Measurements from ENCODE around the gene UBE2G2. TPM values are rescaled to one million over a fixed set of nuclear protein-coding genes. Genes with fewer than 3 reads are reported as not detected.

The UBE2G2 gene
- total and polyA plus RNA-seq, 3 donors from 2014 or later = 38.9 to 82.8 (median 73.6) TPM

- H3K4me3 ChIP-seq = no peak overlapping the region
- intact Hi-C loops (cut with DNase I; ENCODE audit: low total_unique reads) = no loop called here
- 72 to 76% methylated on average over 9 of the region's 9 CpGs for WGBS, 2 donors
- no peaks in the 10 kb centered on the region for H3K36me3 ChIP-seq (ENCODE audit: low read depth, missing control alignments)
- DNase-seq = no peak
- no peaks in the 10 kb centered on the region for H3K27me3 ChIP-seq
- no peaks in the 10 kb centered on the region for H3K4me1 ChIP-seq
- TF ChIP-seq POLR2A (IDR thresholded peaks at IDR 0.05) (no peak), CTCF (IDR thresholded peaks at IDR 0.05) (no peak)
- H3K9me3 ChIP-seq = no peaks in the 10 kb centered on the region
- H3K27ac ChIP-seq = no peak overlapping the region
Observed at GRCh38 chr21:44730951-44731579, 70.6 kb downstream of the UBE2G2 start.

DNA sequence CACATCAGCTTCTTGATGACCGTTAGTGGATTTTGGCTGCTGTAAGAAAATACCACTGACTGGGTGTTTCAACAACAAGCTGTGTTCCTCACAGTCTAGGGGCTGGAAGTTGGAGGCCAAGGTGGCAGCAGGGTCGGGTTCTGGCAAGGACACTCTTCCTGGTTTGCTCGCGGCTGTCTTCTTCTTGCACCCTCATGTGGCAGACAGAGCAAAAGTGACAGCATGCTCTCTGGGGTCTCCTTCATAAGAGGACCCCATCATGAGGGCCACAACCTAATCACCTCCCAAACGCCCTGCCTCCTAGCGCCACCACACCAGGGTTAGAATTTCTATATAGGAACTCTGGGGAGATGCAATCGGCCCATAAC is 71.6 kb downstream of the UBE2G2 start:
- H3K4me3 ChIP-seq = no peak overlapping the region
- no peak for TF ChIP-seq POLR2A (IDR thresholded peaks at IDR 0.05)
- TF ChIP-seq CTCF (IDR thresholded peaks at IDR 0.05) = no peak
- H3K27ac ChIP-seq = no peak overlapping the region
- intact Hi-C loops (cut with DNase I; ENCODE audit: low total_unique reads) = no loop called here
- H3K9me3 ChIP-seq = no peaks in the 10 kb centered on the region
- H3K27me3 ChIP-seq = no peaks in the 10 kb centered on the region
- no peaks in the 10 kb centered on the region for H3K36me3 ChIP-seq (ENCODE audit: low read depth, missing control alignments)
- 90% methylated on average over 6 to 7 of the region's 7 CpGs for WGBS, 2 donors
- no peak for DNase-seq
- no peaks in the 10 kb centered on the region for H3K4me1 ChIP-seq

- no peaks in the 10 kb centered on the region for H3K36me3 ChIP-seq (ENCODE audit: low read depth, missing control alignments)
- H3K9me3 ChIP-seq = no peaks in the 10 kb centered on the region
- intact Hi-C loops (cut with DNase I; ENCODE audit: low total_unique reads) = no loop called here
- no peak for TF ChIP-seq CTCF (IDR thresholded peaks at IDR 0.05)
- TF ChIP-seq POLR2A (IDR thresholded peaks at IDR 0.05) = no peak
- DNase-seq = no peak
- H3K4me1 ChIP-seq = no peaks in the 10 kb centered on the region
- no peak overlapping the region for H3K27ac ChIP-seq
- 75 to 87% methylated on average over 3 to 23 of the region's 23 CpGs for WGBS, 2 donors
- H3K4me3 ChIP-seq = no peak overlapping the region
- H3K27me3 ChIP-seq = no peaks in the 10 kb centered on the region
Observed at GRCh38 chr21:44729336-44730027, 72.1 kb downstream of the UBE2G2 start.

DNA sequence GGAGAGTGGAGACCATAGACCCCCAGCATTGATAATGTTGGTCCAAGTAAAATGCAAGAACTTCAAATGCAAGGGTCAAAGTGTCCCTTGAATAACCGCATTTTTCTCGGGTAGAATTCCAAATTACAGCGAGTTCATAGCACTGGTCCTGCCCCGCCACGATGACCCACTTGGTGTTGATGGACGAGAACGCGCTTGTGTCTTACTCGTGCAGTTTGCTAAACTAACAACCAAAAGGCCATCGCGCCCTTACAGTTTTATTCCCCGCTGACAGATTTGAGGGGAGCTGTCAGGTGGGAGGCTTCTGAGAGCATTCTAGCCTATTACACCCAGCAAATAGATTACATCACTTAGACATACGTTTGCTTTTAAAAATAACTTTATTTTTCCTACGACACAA is 72.9 kb downstream of the UBE2G2 start:
- intact Hi-C loops (cut with DNase I; ENCODE audit: low total_unique reads) = no loop called here
- H3K27ac ChIP-seq = no peak overlapping the region
- H3K4me1 ChIP-seq = peaks cover 4% of the 10 kb centered on the region
- no peaks in the 10 kb centered on the region for H3K9me3 ChIP-seq
- DNase-seq = no peak
- H3K36me3 ChIP-seq (ENCODE audit: low read depth, missing control alignments) = no peaks in the 10 kb centered on the region
- TF ChIP-seq CTCF (IDR thresholded peaks at IDR 0.05) (no peak), POLR2A (IDR thresholded peaks at IDR 0.05) (no peak)
- no peak overlapping the region for H3K4me3 ChIP-seq
- WGBS, 2 donors = 86 to 92% methylated on average over 14 of the region's 14 CpGs
- H3K27me3 ChIP-seq = no peaks in the 10 kb centered on the region

GRCh38 chr21:44727757-44728156 is 73.9 kb downstream of the UBE2G2 start:
- Histone ChIP-seq H3K4me3 (no peak overlapping the region), H3K27ac (no peak overlapping the region), H3K36me3 (ENCODE audit: low read depth, missing control alignments) (no peaks in the 10 kb centered on the region), H3K27me3 (no peaks in the 10 kb centered on the region), H3K4me1 (peaks cover 12% of the 10 kb centered on the region), H3K9me3 (no peaks in the 10 kb centered on the region)
- intact Hi-C loops (cut with DNase I; ENCODE audit: low total_unique reads) = no loop called here
- TF ChIP-seq POLR2A (IDR thresholded peaks at IDR 0.05) (no peak), CTCF (IDR thresholded peaks at IDR 0.05) (no peak)
- DNase-seq = no peak
- WGBS, 2 donors = 77 to 79% methylated on average over 9 of the region's 9 CpGs
